GM19099 (cell line): ENCODE results near the gene LRP1.

Experiments used
- POLR2A ChIP-seq: IDR thresholded peaks from 3 replicates; pipeline ENCODE4 v1.6.1; 2011; ENCODE audit warnings: low read depth; ENCODE audit not compliant: insufficient read length; ENCODE audit errors: extremely low read depth

Gene LRP1

GRCh38 chr12:57135527-57136326 is 7.4 kb downstream of the LRP1 start:
- no peak for TF ChIP-seq POLR2A

- no peak for TF ChIP-seq POLR2A
These were observed 10.4 kb downstream of the LRP1 start for GRCh38 chr12:57138526-57139272.

GRCh38 chr12:57139796-57140649 is 11.7 kb downstream of the LRP1 start:
- TF ChIP-seq POLR2A = no peak

- no peak for TF ChIP-seq POLR2A
These were observed 13.0 kb downstream of the LRP1 start for GRCh38 chr12:57141249-57141648.

- no peak for TF ChIP-seq POLR2A
These were observed 13.8 kb downstream of the LRP1 start for GRCh38 chr12:57142121-57142520.

GRCh38 chr12:57142727-57143126 is 14.4 kb downstream of the LRP1 start:
- no peak for TF ChIP-seq POLR2A

- no peak for TF ChIP-seq POLR2A
These were observed 15.2 kb downstream of the LRP1 start for GRCh38 chr12:57143454-57143853.

GRCh38 chr12:57145460-57146059 is 17.3 kb downstream of the LRP1 start:
- no peak for TF ChIP-seq POLR2A

GRCh38 chr12:57146092-57146491 is 17.8 kb downstream of the LRP1 start:
- no peak for TF ChIP-seq POLR2A

GRCh38 chr12:57146961-57147944 is 19.0 kb downstream of the LRP1 start, which contains the start of gene LRP1-AS:
LRP1-AS (minus strand) TSS chr12:57147619.
- TF ChIP-seq POLR2A = no peak

- TF ChIP-seq POLR2A = no peak
These were observed 20.4 kb downstream of the LRP1 start for GRCh38 chr12:57148469-57149244.

- TF ChIP-seq POLR2A = no peak
These were observed 21.1 kb downstream of the LRP1 start for GRCh38 chr12:57149245-57149900.
